K562 (cell line): ENCODE measurements around the gene SRP54. TPM values are rescaled to one million over a fixed set of nuclear protein-coding genes. Genes with fewer than 3 reads are reported as not detected.

Experiments used
- CREB3L1 ChIP-seq: fragments of 450-650 bp; IDR thresholded peaks from 2 replicates; pipeline ENCODE4 v1.6.1; 2014; ENCODE audit warnings: low read depth, mild to moderate bottlenecking, moderate library complexity, borderline replicate concordance
- CREM ChIP-seq: IDR thresholded peaks from 2 replicates; pipeline ENCODE4 v1.6.1; 2014; ENCODE audit warnings: antibody characterized with exemption, low read depth
- GMEB1 ChIP-seq: fragments of 250-450 bp; sonication (Bioruptor Pico); IDR thresholded peaks from 2 replicates; pipeline ENCODE4 v1.4.0; 2020; ENCODE audit warnings: mild to moderate bottlenecking
- HCFC1 ChIP-seq: IDR thresholded peaks from 2 replicates; pipeline ENCODE4 v1.6.1; 2012; ENCODE audit warnings: low read depth, low read length, improper control_type of control experiment
- KDM5B ChIP-seq: fragments of 200-600 bp; sonication (generic); IDR thresholded peaks from 2 replicates; pipeline ENCODE4 v1.6.1; 2012; ENCODE audit warnings: low read depth, mild to moderate bottlenecking, moderate library complexity, low read length, control low read depth, inconsistent platforms; ENCODE audit not compliant: insufficient replicate concordance
- MAZ ChIP-seq, 2 experiments: fragments of 450-650 bp in 1 of 2; sonication (generic) in 1 of 2; formaldehyde crosslinking; IDR thresholded peaks in 1 of 2; conservative IDR thresholded peaks in 1 of 2; 2 replicates each; pipeline versions ENCODE4 v1.4.0 to v1.5.0; 2020; ENCODE audit warnings: mild to moderate bottlenecking in 1 of 2, missing genetic modification reagents in 1 of 2
- MYBL2 ChIP-seq, 2 experiments: fragments of 450-650 bp in 1 of 2; sonication (generic) in 1 of 2; formaldehyde crosslinking in 1 of 2; IDR thresholded peaks; 2 replicates each; pipeline versions ENCODE4 v1.6.1 to v1.8.1; 2017 to 2022; ENCODE audit warnings: borderline replicate concordance in 1 of 2, inconsistent platforms in 1 of 2, low read depth in 1 of 2, mild to moderate bottlenecking in 1 of 2, missing genetic modification reagents in 1 of 2, moderate library complexity in 1 of 2
- MYC ChIP-seq, 2 experiments: fragments of 250-450 bp in 1 of 2; sonication (Bioruptor Pico) in 1 of 2; IDR thresholded peaks; 2 replicates each; pipeline versions ENCODE4 v1.5.1 to v1.6.1; 2012 to 2021; ENCODE audit warnings: low read depth in 2 of 2, borderline replicate concordance in 1 of 2, improper control_type of control experiment in 1 of 2, low read length in 1 of 2, mild to moderate bottlenecking in 1 of 2, moderate library complexity in 1 of 2
- RFX7 ChIP-seq: fragments of 250-450 bp; sonication (Bioruptor Pico); IDR thresholded peaks from 2 replicates; pipeline ENCODE4 v1.5.1; 2021; ENCODE audit warnings: mild to moderate bottlenecking
- TAF9B ChIP-seq: fragments of 450-650 bp; IDR thresholded peaks from 2 replicates; pipeline ENCODE4 v1.6.1; 2018; ENCODE audit warnings: mild to moderate bottlenecking; ENCODE audit not compliant: partially characterized antibody
- YY1 ChIP-seq, 3 experiments: IDR thresholded peaks; 2 replicates each; pipeline ENCODE4 v1.6.1; 2011; ENCODE audit warnings: low read length in 2 of 3, mild to moderate bottlenecking in 2 of 3, moderate library complexity in 2 of 3, borderline replicate concordance in 1 of 3, control low read depth in 1 of 3, low read depth in 1 of 3; ENCODE audit not compliant: insufficient read depth in 3 of 3, insufficient replicate concordance in 2 of 3, control insufficient read depth in 1 of 3, insufficient read length in 1 of 3; ENCODE audit errors: extremely low read depth in 1 of 3
- ZBTB11 ChIP-seq, 3 experiments: fragments of 200-800 bp in 1 of 3; fragments of 250-450 bp in 1 of 3; fragments of 450-650 bp in 1 of 3; sonication (Bioruptor Pico) in 1 of 3; sonication (Bioruptor generic) in 1 of 3; formaldehyde crosslinking in 1 of 3; IDR thresholded peaks; 2 replicates each; pipeline versions ENCODE4 v1.6.1 to v1.8.0; 2016 to 2022; ENCODE audit warnings: mild to moderate bottlenecking in 2 of 3, missing genetic modification characterization in 2 of 3, missing compliant biosample characterization in 1 of 3, moderate library complexity in 1 of 3
- ZFX ChIP-seq: sonication (generic); formaldehyde crosslinking; IDR thresholded peaks from 2 replicates; pipeline ENCODE4 v1.8.0; 2022; ENCODE audit warnings: mild to moderate bottlenecking, missing genetic modification reagents, moderate library complexity
- ZNF449 ChIP-seq: fragments of 250-450 bp; sonication (Bioruptor Pico); IDR thresholded peaks from 2 replicates; pipeline ENCODE4 v1.8.0; 2022; ENCODE audit warnings: moderate library complexity, mild to moderate bottlenecking, inconsistent platforms
- ZNF717 ChIP-seq: fragments of 250-450 bp; sonication (Bioruptor Pico); IDR thresholded peaks from 2 replicates; pipeline ENCODE4 v1.5.0; 2021
- polyA plus RNA-seq, 8 experiments: library from polyadenylated mRNA; depleted of rRNA in 4 of 8; stranded (reverse) in 5 of 8; unstranded in 3 of 8; fragments of >200 nt; fragmentation: Nextera tagmentation in 2 of 8; fragmentation: Illumina TruSeq in 1 of 8; extraction: Ambion mirVana in 2 of 8; extraction: Trizol in 1 of 8; gene quantifications; 2 replicates each; pipeline versions ENCODE4 v1.2.1 to v1.2.3, GENCODE V29; 2011 to 2014; ENCODE audit warnings: inconsistent platforms in 1 of 8, missing spikeins in 1 of 8
- total RNA-seq, 7 experiments: library from RNA; depleted of rRNA in 6 of 7; stranded (reverse); fragments of >200 nt in 6 of 7; fragmentation: Illumina TruSeq in 2 of 7; extraction: Trizol in 2 of 7; gene quantifications; 2 replicates each; pipeline versions ENCODE4 v1.2.1 to v1.2.3, GENCODE V29; 2011 to 2021; ENCODE audit warnings: low replicate concordance in 1 of 7

The SRP54 gene
- total and polyA plus RNA-seq, 9 of the 15 experiments (the other 6 are each of a cell fraction or from before 2014, with no cell fraction given), result 28.6 to 69.8 (median 51.7) TPM

GRCh38 chr14:35046048-35046750 lies 63.4 kb downstream of the SRP54 start, which contains the start of gene FAM177A1 (continued):
- TF ChIP-seq GMEB1 (CRISPR knock-in tag) (peak; percentile 58), ZBTB11 (CRISPR knock-in tag; IDR thresholded peaks at IDR 0.05) (peak in 1 of 3 experiments; percentile 58; a peak in 2 of 6 replicates), MYBL2 (IDR thresholded peaks at IDR 0.05; ENCODE audit: low read depth) (no peak), MYBL2 (CRISPR knock-in tag; IDR thresholded peaks at IDR 0.05; ENCODE audit: borderline replicate concordance) (no peak), ZNF717 (CRISPR knock-in tag) (no peak), HCFC1 (no peak; the same call in 1 of the 2 replicates), YY1 (IDR thresholded peaks at IDR 0.05; ENCODE audit: borderline replicate concordance in 1 of 3, control insufficient read depth in 1 of 3, extremely low read depth in 1 of 3, insufficient read depth in 3 of 3, insufficient read length in 1 of 3, insufficient replicate concordance in 2 of 3, low read depth in 1 of 3, low read length in 2 of 3) (peak in 2 of 3 experiments; percentile 20 to 56), RFX7 (CRISPR knock-in tag) (no peak), KDM5B (peak; percentile 85), CREM (peak; percentile 96), MAZ (CRISPR knock-in tag; conservative IDR thresholded peaks at IDR 0.05 in 1 of 2, IDR thresholded peaks at IDR 0.05 in 1 of 2) (peak; percentile 62 to 76; a peak in 3 of 4 replicates), ZNF449 (CRISPR knock-in tag) (no peak), TAF9B (peak; percentile 57), ZFX (peak; percentile 84), CREB3L1 (peak; percentile 71), MYC (IDR thresholded peaks at IDR 0.05; ENCODE audit: low read depth, low read length) (peak; percentile 39; the same call in 1 of the 2 replicates), MYC (CRISPR knock-in tag; IDR thresholded peaks at IDR 0.05; ENCODE audit: borderline replicate concordance, low read depth) (no peak; the same call in 1 of the 2 replicates)
